NCI-H187 treated with DMSO at 0.1 percent for 48 hours (cell line): ENCODE measurements around the gene HDAC4.

Experiments
- DNase-seq: peaks from one replicate; lab custom pipeline; 2025; lab: John Stamatoyannopoulos, UW

The HDAC4 gene

GRCh38 chr2:239025096-239025801 lies 375.6 kb downstream of the HDAC4 start:
- no peak for DNase-seq

GRCh38 chr2:239024226-239024625 lies 376.6 kb downstream of the HDAC4 start:
- no peak for DNase-seq

- DNase-seq = no peak
Observed at GRCh38 chr2:239022437-239023260, 378.2 kb downstream of the HDAC4 start.

GRCh38 chr2:239021651-239022436 lies 379.0 kb downstream of the HDAC4 start:
- no peak for DNase-seq

- DNase-seq = no peak
Observed at GRCh38 chr2:239021224-239021623, 379.6 kb downstream of the HDAC4 start.

GRCh38 chr2:239020541-239021041 lies 380.2 kb downstream of the HDAC4 start:
- DNase-seq = no peak

GRCh38 chr2:239019183-239019581 lies 381.6 kb downstream of the HDAC4 start:
- DNase-seq = no peak

GRCh38 chr2:239018271-239019182 lies 382.3 kb downstream of the HDAC4 start:
- no peak for DNase-seq

GRCh38 chr2:239017491-239018098 lies 383.2 kb downstream of the HDAC4 start:
- no peak for DNase-seq

GRCh38 chr2:239015901-239016675 lies 384.7 kb downstream of the HDAC4 start:
- no peak for DNase-seq

GRCh38 chr2:239015218-239015900 lies 385.5 kb downstream of the HDAC4 start:
- DNase-seq = no peak

GRCh38 chr2:239014458-239015217 lies 386.2 kb downstream of the HDAC4 start:
- no peak for DNase-seq

- DNase-seq = no peak
Observed at GRCh38 chr2:239013678-239013976, 387.2 kb downstream of the HDAC4 start.

GRCh38 chr2:239012936-239013677 lies 387.7 kb downstream of the HDAC4 start:
- DNase-seq = no peak

- DNase-seq = no peak
Observed at GRCh38 chr2:239012228-239012627, 388.6 kb downstream of the HDAC4 start.

- no peak for DNase-seq
Observed at GRCh38 chr2:239009589-239009961, 391.2 kb downstream of the HDAC4 start.

GRCh38 chr2:239008677-239009588 lies 391.9 kb downstream of the HDAC4 start:
- DNase-seq = no peak
